ENCODE results near the gene GPHN.

DNA sequence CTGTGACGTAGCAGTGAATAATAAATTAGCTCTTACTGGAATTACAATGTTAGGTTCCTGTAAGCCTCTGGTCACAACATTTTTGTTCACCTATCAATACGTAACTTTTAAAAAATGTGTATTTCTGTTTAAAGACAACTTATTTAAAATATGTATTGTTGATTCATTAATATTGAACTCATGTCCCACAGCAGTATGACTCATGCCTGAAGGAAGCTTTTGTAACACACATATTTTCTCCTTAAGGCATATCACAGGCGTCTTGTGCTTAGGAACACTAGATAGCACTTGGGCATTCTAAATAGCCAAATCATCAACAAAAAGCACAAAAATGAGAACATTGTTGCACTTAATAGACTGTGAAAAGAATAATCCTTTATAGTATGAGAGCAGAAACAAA is 92.5 kb downstream of the GPHN start:
- TF ChIP-seq, protein P1, sequence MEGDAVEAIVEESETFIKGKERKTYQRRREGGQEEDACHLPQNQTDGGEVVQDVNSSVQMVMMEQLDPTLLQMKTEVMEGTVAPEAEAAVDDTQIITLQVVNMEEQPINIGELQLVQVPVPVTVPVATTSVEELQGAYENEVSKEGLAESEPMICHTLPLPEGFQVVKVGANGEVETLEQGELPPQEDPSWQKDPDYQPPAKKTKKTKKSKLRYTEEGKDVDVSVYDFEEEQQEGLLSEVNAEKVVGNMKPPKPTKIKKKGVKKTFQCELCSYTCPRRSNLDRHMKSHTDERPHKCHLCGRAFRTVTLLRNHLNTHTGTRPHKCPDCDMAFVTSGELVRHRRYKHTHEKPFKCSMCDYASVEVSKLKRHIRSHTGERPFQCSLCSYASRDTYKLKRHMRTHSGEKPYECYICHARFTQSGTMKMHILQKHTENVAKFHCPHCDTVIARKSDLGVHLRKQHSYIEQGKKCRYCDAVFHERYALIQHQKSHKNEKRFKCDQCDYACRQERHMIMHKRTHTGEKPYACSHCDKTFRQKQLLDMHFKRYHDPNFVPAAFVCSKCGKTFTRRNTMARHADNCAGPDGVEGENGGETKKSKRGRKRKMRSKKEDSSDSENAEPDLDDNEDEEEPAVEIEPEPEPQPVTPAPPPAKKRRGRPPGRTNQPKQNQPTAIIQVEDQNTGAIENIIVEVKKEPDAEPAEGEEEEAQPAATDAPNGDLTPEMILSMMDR (IDR thresholded peaks at IDR 0.05; ENCODE audit: low read length), result no peak
- no peak for TF ChIP-seq EZH2 (IDR thresholded peaks at IDR 0.05; ENCODE audit: borderline replicate concordance, low read length)
